Transverse colon (tissue), 4 donors: Measurements from ENCODE around the gene THSD7A. TPM values are rescaled to one million over a fixed set of nuclear protein-coding genes. Genes with fewer than 3 reads are reported as not detected.

ENCODE experiments used
- DNase-seq: peaks from one replicate; pipeline ENCODE4 v3.0.0-alpha.2; 2019
- H3K27ac ChIP-seq, 4 donors: fragments of 200-600 bp; sonication (generic); 2 replicates each; pipeline ENCODE4 v1.5.1; 2016 to 2018; ENCODE audit warnings: inconsistent platforms in 4 of 4
- H3K27me3 ChIP-seq: fragments of 200-600 bp; sonication (generic); 2 replicates; pipeline ENCODE4 v1.5.1; 2017; ENCODE audit warnings: inconsistent platforms
- H3K36me3 ChIP-seq, 4 donors: fragments of 200-600 bp; sonication (generic); 2 replicates each; pipeline ENCODE4 v1.5.1; 2017 to 2019; ENCODE audit warnings: inconsistent platforms in 4 of 4
- H3K4me1 ChIP-seq, 4 donors: fragments of 200-600 bp; sonication (generic); 2 replicates each; pipeline ENCODE4 v1.5.1; 2017 to 2020; ENCODE audit warnings: inconsistent platforms in 4 of 4
- H3K4me3 ChIP-seq, 4 donors: fragments of 200-600 bp; sonication (generic); 1 replicate in 1 of 4; 2 replicates in 3 of 4; pipeline versions ENCODE4 v1.5.1 to v1.6.1; 2017 to 2019; ENCODE audit warnings: inconsistent platforms in 4 of 4
- H3K9me3 ChIP-seq, 2 donors: fragments of 200-600 bp; sonication (generic); 2 replicates each; pipeline ENCODE4 v1.5.1; 2017 to 2019; ENCODE audit warnings: inconsistent platforms in 2 of 2
- EP300 ChIP-seq: sonication (generic); formaldehyde crosslinking; IDR thresholded peaks from one replicate; pipeline ENCODE4 v1.6.1; 2017; ENCODE audit warnings: antibody characterized with exemption, low read depth
- POLR2A ChIP-seq: fragments of 450-650 bp; IDR thresholded peaks from one replicate; pipeline ENCODE4 v1.6.1; 2016; ENCODE audit warnings: antibody characterized with exemption, mild to moderate bottlenecking, moderate library complexity
- POLR2AphosphoS5 ChIP-seq, 3 donors: sonication (generic); formaldehyde crosslinking; IDR thresholded peaks; one replicate each; pipeline ENCODE4 v1.6.1; 2016; ENCODE audit warnings: antibody characterized with exemption in 3 of 3
- WGBS, 2 donors: methylation state at CpG; one replicate each; pipeline ENCODE4 v1.1.5; 2018; ENCODE audit warnings: low coverage in 1 of 2; 5-methylcytosine and 5-hydroxymethylcytosine counted together
- in situ Hi-C, 4 donors: fragments of 200-750 bp; cut with MboI; loops; one replicate each; pipeline versions ENCODE4 v1.15.0 to v1.15.1; 2017; ENCODE audit warnings: low sequenced_read_pairs in 3 of 4, low pct_ligation_motif_present in 1 of 4, low pct_unique_long_range_greater_than_20kb in 1 of 4
- intact Hi-C: fragments of 100-400 bp; cut with DNase I; formaldehyde crosslinking; loops from one replicate; pipeline ENCODE4 v1.15.1; 2023; ENCODE audit warnings: low total_unique reads
- total RNA-seq, 4 donors: library from RNA; depleted of rRNA; stranded (reverse); fragments of >200 nt; gene quantifications; one replicate each; pipeline ENCODE4 v1.1.0, GENCODE V29; 2016
- TF ChIP-seq, protein P1 (sequence below), 5 experiments: fragments of 200-600 bp in 3 of 5; fragments of 450-650 bp in 2 of 5; sonication (generic) in 3 of 5; IDR thresholded peaks; 1 replicate in 2 of 5; 2 replicates in 3 of 5; pipeline ENCODE4 v1.5.1; 2016 to 2017; ENCODE audit warnings: antibody characterized with exemption in 5 of 5, inconsistent platforms in 3 of 5, mild to moderate bottlenecking in 2 of 5, moderate library complexity in 1 of 5

Gene THSD7A
- total RNA-seq, 4 donors from 2014 or later: 1.9 to 18.9 (median 2.0) TPM

- in situ Hi-C loops: no loop called here
- intact Hi-C loops: no loop called here
- H3K36me3 ChIP-seq: no peaks in the 10 kb centered on the region
Measured at GRCh38 chr7:11668727-11669126, 163.3 kb downstream of the THSD7A start.

DNA sequence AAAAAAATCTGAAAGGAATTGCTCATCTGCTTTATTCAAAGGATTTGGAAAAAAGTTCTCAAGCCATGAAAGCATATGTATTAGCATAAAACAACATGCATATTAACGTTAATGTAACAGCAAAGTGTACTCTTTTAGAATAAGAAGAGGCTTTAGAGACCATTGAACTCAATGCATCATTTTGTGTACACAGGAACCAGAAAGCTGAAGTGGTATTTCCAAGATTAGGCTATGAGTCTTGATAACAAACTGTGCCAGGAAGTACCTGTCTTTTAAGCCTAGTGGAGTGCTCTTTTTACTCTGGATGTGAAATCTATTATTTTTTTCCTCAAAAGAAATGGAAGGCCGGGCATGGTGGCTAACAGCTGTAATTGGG lies 164.2 kb downstream of the THSD7A start:
- in situ Hi-C loops: no loop called here
- intact Hi-C loops: no loop called here
- WGBS, 2 donors: 77 to 86% methylated on average over 2 of the region's 2 CpGs
- Histone ChIP-seq H3K27me3 (no peaks in the 10 kb centered on the region), H3K9me3 (no peaks in the 10 kb centered on the region), H3K27ac (no peak overlapping the region), H3K4me1 (no peaks in the 10 kb centered on the region), H3K36me3 (no peaks in the 10 kb centered on the region), H3K4me3 (no peak overlapping the region)
- no peak for DNase-seq
- no peak for TF ChIP-seq POLR2AphosphoS5 (IDR thresholded peaks at IDR 0.05)
- TF ChIP-seq, protein P1, sequence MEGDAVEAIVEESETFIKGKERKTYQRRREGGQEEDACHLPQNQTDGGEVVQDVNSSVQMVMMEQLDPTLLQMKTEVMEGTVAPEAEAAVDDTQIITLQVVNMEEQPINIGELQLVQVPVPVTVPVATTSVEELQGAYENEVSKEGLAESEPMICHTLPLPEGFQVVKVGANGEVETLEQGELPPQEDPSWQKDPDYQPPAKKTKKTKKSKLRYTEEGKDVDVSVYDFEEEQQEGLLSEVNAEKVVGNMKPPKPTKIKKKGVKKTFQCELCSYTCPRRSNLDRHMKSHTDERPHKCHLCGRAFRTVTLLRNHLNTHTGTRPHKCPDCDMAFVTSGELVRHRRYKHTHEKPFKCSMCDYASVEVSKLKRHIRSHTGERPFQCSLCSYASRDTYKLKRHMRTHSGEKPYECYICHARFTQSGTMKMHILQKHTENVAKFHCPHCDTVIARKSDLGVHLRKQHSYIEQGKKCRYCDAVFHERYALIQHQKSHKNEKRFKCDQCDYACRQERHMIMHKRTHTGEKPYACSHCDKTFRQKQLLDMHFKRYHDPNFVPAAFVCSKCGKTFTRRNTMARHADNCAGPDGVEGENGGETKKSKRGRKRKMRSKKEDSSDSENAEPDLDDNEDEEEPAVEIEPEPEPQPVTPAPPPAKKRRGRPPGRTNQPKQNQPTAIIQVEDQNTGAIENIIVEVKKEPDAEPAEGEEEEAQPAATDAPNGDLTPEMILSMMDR (IDR thresholded peaks at IDR 0.05): no peak
- no peak for TF ChIP-seq EP300
- no peak for TF ChIP-seq POLR2A

More at GRCh38 chr7:11668727-11669126, 163.3 kb downstream of the THSD7A start:
- Histone ChIP-seq H3K4me3 (no peak overlapping the region), H3K4me1 (no peaks in the 10 kb centered on the region), H3K27me3 (no peaks in the 10 kb centered on the region), H3K27ac (no peak overlapping the region), H3K9me3 (no peaks in the 10 kb centered on the region)
- DNase-seq: no peak
- 83 to 95% methylated on average over 2 to 4 of the region's 4 CpGs for WGBS, 2 donors
- TF ChIP-seq POLR2AphosphoS5 (IDR thresholded peaks at IDR 0.05) (no peak), POLR2A (no peak), EP300 (no peak)
- TF ChIP-seq, protein P1 (IDR thresholded peaks at IDR 0.05): no peak

DNA sequence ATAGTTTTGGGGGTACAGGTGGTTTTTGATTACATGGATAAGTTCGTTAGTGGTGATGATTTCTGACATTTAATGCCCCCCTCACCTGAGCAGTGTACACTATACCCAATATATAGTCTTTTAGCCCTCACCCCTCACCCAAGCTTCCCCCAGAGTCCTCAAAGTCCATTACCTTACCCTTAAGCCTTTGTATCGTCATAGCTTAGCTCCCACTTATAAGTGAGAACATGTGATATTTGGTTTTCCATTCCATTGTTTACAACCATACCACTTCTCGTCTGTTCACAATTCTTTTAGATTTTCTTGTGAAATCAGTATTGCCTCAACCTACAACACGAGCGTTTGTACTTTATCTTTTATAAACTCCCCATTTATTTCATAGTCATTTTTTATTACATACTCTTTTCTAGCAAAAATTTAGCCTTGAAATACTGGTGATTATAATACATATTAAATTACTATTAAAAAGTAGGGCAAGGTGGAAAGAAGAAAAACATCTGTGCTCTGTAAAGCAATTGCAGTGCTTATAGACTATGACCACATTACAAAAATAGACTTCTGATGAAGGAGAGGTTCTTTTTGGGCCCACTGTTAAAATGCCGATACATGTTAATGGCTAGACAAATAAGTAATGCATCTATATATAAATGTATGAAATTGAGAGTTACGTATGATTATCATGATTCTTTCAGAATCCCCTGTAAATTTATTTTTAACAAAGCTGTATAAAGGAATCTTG lies 164.8 kb downstream of the THSD7A start:
- intact Hi-C loops: no loop called here
- WGBS, 2 donors: 85 to 87% methylated on average over 6 to 7 of the region's 7 CpGs

DNA sequence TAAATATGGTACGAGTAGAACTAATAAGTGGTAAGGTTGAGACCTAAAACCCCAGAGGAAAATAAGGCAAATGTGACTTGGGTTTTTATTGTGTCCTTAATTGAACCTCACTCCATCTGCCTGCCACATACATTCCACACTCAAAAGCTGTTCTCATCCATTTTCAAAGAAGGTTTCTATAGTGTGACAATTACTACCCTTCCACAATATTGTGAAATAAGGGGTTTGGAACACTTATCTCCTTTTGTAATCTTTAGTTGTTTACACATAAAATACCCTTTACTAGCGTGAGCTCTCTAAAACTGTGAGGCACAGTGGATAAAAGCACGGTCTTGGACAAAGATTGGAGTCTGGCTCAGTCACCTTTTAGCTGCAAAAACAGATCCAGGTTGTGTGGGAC lies 166.6 kb downstream of the THSD7A start:
- no peaks in the 10 kb centered on the region for H3K9me3 ChIP-seq
- no peak for DNase-seq
- no peaks in the 10 kb centered on the region for H3K36me3 ChIP-seq
- in situ Hi-C loops (no loop called here), intact Hi-C loops (no loop called here)
- H3K27me3 ChIP-seq: no peaks in the 10 kb centered on the region
- no peaks in the 10 kb centered on the region for H3K4me1 ChIP-seq
- 59 to 67% methylated on average over 2 to 3 of the region's 3 CpGs for WGBS, 2 donors
- no peak overlapping the region for H3K27ac ChIP-seq
- TF ChIP-seq POLR2A: no peak
- no peak overlapping the region for H3K4me3 ChIP-seq

More for the DNA sequence above, 164.8 kb downstream of the THSD7A start:
- H3K4me3 ChIP-seq: no peak overlapping the region
- H3K4me1 ChIP-seq: no peaks in the 10 kb centered on the region
- in situ Hi-C loops: no loop called here
- H3K36me3 ChIP-seq: no peaks in the 10 kb centered on the region
- no peak for DNase-seq
- no peak overlapping the region for H3K27ac ChIP-seq
- no peaks in the 10 kb centered on the region for H3K9me3 ChIP-seq
- TF ChIP-seq POLR2A (no peak), EP300 (no peak), POLR2AphosphoS5 (IDR thresholded peaks at IDR 0.05) (no peak)
- no peaks in the 10 kb centered on the region for H3K27me3 ChIP-seq

DNA sequence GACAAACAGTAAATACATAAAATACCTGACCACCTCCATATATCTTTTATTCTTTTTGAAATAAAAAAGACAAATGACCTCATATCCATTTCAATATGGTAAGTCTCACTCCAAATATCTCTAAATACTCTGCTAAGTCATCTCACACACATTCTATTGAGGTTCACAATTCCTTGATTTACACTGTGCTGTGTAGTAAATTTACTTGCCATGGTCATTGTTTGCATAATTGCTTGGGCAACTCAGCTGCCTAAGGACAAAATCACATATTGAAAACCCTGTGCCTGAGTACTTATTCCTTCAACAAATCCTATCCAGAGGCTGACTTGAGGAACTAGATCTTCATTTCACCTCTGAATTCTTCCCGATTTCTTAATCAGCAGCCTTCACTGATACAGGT lies 176.4 kb downstream of the THSD7A start:
- no peak overlapping the region for H3K27ac ChIP-seq
- no peaks in the 10 kb centered on the region for H3K9me3 ChIP-seq
- TF ChIP-seq EP300 (no peak), POLR2A (no peak), POLR2AphosphoS5 (IDR thresholded peaks at IDR 0.05) (no peak)
- TF ChIP-seq, protein P1 (IDR thresholded peaks at IDR 0.05): no peak
- 77 to 83% methylated on average over 1 of the region's 1 CpG for WGBS, 2 donors
- intact Hi-C loops: no loop called here
- H3K4me1 ChIP-seq: no peaks in the 10 kb centered on the region
- in situ Hi-C loops: no loop called here
- H3K36me3 ChIP-seq: no peaks in the 10 kb centered on the region
- no peak overlapping the region for H3K4me3 ChIP-seq
- DNase-seq: no peak
- no peaks in the 10 kb centered on the region for H3K27me3 ChIP-seq
